ENCODE results near the gene SHISA7.

Gene SHISA7

GRCh38 chr19:55443045-55443823 is at the start of gene SHISA7:
SHISA7 (minus strand) TSS chr19:55443300; CDS start chr19:55442863, 437 bp downstream.
- FAIRE-seq (no peak), DNase-seq (ENCODE audit: insufficient read length, low spot score) (no peak)

DNA sequence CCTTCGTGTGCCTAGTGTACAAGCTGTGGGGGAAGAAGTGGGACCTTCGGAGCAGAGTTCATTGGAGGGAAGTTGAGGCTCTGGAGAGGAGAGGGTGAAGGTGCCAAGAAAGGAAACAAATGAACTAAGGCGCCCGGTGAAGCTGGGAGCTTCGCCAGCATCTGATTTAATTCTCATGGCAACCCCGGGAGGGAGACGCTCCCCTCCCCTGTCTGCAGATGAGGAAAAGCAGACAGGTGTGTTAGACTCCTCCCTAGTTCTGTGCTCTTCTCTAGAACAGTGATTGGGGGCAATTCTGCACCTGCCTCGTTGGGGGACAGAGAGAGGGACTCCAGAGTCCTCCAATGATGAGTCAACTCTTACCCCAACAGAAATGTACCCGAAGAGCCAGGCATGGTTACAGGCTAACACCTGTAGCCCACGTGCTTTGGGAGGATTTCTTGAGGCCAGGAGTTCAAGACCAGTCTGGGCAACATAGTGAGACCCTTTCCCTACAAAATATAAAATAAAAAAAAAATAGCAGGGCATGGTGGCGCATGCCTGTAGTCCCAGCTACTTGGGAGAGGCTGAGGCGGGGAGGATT is 49.4 kb upstream of the SHISA7 start:
- FAIRE-seq (no peak), DNase-seq (ENCODE audit: insufficient read length, low spot score) (no peak)

DNA sequence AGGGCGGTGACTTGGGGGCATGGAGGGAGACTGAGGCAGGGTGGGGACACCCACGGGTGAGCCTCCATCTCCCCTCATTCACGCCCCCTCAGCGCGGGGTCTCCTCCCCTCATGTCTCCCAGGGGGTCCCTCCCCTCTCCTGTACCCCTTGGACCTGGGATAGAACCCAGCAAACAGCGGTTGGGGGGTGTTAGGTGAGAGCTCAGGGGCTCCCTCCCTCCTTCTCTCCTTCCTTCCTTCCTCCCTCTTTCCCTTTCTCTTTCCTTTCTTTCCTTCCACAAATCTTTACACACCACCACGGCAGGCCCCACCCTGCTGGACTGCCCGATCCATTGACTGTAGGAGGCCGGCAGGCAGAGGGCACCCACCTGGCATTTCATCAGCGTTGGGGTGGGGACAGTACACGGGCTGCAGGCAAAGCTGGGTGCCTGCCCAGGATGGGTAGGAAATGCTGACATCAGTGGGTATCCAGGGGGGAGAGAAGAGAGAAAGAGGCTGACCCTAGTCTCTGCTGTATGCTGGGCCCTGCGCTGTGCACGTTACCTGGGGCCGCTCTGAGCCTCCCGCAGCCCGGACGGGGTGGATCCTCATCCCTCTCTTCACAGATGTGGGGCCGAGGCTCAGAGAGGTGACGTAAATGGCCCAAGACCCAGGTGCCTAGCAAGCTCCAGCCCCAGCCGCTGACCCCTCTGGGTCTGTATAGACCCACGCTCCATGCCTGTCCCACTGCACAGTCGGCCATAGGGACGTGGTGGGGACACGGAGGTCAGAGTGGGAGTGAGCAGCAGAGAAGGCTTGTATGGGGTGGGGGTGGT is 48.7 kb upstream of the SHISA7 start:
- FAIRE-seq: no peak
- DNase-seq (ENCODE audit: insufficient read length, low spot score): no peak

- DNase-seq (ENCODE audit: insufficient read length, low spot score): no peak
- FAIRE-seq: no peak
Observed at GRCh38 chr19:55490478-55491432, 47.7 kb upstream of the SHISA7 start.

DNA sequence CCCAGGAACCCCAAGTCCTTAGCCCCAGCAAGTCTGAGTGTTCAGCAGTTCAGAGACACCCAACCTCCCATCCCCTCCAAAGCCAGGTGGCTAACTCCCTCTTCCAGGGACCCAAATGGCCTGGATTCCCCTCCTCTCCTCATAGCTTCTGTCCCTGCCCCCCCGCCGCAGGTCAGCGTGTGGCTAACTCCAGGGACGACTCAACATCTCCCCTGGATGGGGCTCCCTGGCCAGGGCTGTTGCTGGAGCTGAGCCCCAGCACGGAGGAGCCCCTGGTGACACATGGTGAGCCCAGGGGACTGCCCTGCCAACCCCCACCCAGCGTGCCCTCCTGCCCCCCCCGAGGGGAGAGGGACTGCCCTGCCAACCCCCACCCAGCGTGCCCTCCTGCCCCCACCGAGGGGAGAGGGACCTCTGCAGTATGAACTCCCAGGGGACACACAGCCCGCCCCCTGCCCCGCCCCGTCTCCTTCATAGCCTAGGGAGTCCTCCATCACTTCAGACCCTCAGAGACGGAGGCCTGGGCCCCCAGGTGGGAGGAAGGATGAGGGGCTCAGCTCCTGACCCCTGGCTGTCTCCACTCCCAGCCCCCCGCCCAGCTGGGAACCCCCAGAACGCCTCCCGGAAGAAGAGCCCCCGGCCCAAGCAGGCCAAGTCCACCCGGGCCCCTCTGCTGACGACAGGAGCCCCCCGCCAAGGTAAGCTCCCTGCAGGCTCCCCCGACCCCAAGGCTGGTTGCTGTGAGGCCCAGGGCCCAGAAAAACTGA is 46.8 kb upstream of the SHISA7 start:
- DNase-seq (ENCODE audit: insufficient read length, low spot score) (no peak), FAIRE-seq (no peak)

DNA sequence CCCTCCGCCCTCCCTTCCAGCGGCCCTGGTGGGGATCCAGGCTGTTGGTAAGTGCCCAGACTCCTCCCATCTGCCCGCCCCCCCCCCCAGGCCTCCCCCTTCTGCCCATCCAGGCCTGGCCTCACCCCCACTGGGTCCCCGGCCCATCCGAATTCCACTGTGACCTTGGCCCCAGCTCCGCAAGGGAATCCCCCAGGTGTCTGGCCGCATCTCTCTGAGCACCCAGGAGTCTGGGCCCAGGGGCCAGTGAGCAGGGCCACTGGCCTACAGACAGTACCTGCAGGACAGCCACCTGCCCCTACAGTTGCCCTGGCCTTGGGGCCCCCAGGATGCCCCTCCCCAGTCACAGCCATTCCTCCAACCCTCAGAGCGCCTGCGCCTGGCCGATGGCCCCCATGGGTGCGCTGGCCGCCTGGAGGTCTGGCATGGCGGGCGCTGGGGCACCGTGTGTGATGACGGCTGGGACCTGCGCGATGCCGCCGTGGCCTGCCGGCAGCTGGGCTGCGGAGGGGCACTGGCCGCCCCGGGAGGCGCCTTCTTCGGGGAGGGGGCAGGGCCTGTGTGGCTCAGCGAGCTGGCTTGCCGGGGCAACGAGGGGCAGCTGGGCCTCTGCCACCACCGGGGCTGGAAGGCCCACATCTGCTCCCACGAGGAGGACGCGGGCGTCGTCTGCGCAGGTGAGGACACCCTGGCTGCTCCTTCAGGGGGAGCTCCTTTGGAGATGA is 46.0 kb upstream of the SHISA7 start:
- DNase-seq (ENCODE audit: insufficient read length, low spot score): no peak
- no peak for FAIRE-seq

DNA sequence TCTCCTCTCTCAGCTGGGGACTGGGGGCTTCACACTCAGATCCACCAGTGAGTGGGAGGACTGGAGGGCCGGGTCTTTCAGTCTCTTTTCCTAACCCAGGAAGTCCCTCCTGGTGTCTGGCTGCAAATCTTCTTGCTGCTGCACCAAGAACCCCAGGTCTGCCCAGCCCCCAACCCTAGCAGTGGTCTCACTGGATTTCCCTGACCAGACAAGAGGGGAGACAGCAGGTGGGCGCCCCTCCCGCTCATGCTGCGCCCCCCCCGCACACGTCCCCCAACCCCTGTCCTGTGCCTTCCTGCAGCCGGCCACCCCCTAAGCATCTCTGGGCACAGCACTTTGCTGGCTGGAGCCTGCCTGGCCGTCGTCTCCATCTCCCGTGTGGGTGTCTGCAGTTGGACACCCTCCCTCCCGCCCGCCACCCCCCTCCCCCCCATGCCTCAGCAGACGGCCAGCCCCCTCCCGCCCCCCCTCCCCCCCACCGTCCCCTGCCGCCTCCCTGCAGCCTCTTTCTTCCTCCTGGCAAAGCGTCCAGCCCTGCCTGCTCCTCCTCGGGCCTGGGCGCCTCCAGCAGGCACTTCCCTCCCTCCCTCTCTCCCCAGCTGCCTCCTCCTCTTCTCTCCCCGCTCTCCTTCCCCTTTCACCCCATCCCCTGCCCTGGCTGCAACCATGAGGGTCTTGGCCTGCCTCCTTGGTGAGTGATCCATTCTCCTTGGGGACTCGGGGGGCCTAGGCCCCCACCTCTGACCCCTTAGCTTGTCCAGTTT is 45.0 kb upstream of the SHISA7 start, which contains the start of gene SSC5D:
TSS of gene SSC5D (plus strand) at position 513 of the 764 bp plus-strand sequence. CDS start at position 667, 154 bp downstream.
- FAIRE-seq (no peak), DNase-seq (ENCODE audit: insufficient read length, low spot score) (no peak)

GRCh38 chr19:55486971-55487923 is 44.1 kb upstream of the SHISA7 start:
- FAIRE-seq (no peak), DNase-seq (ENCODE audit: insufficient read length, low spot score) (no peak)

DNA sequence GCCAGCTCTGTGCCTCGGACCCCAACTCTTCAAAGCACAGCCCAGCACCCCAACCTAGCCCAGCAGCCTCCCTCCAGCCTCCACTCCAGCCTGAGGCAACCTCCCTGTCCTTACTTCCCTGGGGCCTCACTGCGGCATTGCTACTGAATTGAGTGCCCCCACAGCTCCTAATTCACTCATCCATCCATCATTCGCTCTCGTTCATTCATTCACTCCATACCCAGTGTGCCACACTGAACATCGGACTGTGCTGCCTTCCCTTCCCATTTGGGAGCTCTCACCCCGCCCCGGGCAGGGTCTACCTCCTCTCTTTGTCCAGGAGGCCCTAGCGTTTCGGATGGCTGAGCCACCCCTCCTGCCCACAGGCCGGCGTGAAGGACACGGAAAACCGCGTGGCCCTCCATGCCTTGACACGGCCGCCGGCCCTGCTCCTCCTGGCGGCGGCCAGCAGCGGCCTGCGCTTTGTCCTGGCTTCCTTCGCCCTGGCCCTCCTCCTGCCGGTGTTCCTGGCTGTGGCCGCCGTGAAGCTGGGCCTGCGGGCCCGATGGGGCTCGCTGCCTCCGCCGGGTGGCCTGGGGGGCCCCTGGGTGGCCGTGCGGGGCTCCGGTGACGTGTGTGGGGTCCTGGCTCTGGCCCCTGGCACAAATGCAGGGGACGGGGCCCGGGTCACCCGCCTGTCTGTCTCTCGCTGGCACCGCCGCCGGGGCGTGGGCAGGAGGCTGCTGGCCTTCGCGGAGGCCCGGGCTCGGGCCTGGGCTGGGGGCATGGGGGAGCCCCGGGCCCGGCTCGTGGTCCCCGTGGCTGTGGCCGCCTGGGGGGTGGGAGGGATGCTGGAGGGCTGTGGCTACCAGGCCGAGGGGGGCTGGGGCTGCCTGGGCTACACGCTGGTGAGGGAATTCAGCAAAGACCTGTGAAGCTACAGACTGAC is 43.2 kb upstream of the SHISA7 start:
- no peak for FAIRE-seq
- no peak for DNase-seq (ENCODE audit: insufficient read length, low spot score)

DNA sequence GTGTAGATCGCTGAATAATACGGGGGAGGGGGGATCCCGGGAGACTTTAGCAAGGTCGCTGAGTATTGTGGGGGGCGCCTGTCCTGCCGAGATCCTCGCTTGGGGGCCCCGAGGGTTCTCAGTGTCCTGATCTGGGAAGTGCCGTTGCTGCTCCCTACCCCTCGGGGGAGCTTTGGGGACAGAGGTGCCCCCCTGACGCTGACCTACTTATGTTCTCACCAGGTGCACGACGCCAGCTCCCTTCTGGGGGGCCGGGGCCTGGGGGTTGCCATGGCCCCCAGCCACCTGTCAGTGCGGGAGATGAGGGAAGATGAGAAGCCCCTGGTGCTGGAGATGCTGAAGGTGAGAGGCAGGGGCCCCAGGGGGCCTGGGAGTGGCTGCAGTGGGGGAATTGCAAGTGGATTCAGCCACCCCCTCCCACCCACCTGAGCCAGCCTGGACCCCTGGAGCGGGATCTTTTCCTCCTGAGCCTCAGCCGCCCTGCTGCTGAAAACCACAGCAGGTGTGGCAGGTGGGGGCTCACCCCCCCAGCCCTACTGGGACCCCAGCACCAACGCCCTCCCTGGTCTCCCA is 42.4 kb upstream of the SHISA7 start:
- DNase-seq (ENCODE audit: insufficient read length, low spot score) (no peak), FAIRE-seq (no peak)

GRCh38 chr19:55484593-55485438 is 41.7 kb upstream of the SHISA7 start, which contains the start of gene NAT14:
NAT14 (plus strand) TSS chr19:55485188; CDS start chr19:55485709, 521 bp downstream.
- DNase-seq (ENCODE audit: insufficient read length, low spot score) (peak; percentile 82), FAIRE-seq (peak; percentile 46)

DNA sequence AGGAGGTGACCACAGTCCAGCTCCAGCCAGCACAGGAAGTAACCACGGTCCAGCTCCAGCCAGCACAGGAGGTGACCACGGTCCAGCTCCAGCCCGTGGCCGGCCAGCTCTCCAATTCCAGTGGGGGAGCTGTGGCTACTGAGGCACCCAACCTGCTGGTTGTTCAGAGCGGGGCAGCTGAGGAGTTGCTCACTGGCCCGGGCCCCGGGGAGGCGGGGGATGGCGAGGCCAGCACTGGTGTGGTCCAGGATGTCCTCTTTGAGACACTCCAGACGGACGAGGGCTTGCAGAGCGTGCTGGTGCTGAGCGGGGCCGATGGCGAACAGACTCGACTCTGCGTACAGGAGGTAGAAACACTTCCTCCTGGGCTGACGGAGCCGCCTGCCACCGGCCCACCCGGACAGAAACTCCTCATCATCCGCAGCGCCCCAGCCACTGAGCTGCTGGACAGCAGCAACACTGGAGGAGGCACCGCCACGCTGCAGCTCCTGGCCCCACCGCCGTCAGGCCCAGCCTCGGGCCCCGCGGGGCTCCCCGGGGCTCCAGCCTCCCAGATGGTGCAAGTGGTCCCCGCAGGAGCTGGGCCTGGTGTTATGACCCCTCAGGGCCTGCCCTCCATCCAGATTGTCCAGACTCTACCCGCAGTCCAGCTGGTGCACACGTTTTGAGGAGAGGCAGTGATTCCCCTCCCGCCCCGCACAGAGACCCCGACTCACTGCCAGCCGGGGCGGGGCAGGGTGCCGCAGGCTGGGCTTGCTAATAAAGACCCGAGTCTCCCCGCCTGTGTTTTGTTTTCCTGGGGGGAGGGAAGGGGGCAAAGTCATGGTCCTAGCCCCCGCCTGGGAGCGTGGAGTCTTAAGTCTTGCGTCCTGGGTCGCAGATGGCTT is 40.8 kb upstream of the SHISA7 start:
- peak; percentile 9 for FAIRE-seq
- no peak for DNase-seq (ENCODE audit: insufficient read length, low spot score)

DNA sequence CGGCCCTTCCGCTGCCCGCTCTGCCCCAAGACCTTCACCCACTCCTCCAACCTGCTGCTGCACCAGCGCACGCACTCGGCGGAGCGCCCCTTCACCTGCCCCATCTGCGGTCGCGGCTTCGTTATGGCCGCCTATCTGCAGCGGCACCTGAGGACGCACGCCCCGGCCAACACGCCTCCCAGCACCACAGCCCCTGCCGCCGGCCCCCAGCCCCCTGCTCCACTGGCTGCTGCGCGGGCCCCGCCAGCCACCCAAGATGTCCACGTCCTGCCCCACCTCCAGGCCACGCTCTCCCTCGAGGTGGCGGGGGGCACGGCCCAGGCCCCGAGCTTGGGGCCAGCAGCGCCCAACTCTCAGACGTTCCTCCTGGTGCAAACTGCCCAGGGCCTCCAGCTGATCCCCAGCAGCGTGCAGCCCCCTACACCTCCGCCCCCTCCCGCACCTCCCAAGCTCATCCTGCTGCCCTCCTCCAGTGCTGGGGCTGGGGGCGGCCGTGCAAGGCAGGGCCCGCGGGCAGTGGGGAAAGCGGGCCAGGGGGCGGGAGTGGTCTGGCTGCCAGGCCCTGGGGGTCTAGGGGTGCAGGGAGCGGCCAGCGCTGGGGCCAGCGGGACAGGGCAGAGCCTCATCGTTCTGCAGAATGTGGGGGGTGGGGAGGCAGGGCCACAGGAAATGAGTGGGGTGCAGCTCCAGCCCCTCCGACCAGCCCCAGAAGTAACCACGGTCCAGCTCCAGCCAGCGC is 40.0 kb upstream of the SHISA7 start:
- peak; percentile 46 for FAIRE-seq
- DNase-seq (ENCODE audit: insufficient read length, low spot score): no peak
